ENCODE data around the gene FRG2C. TPM values are rescaled to one million over a fixed set of nuclear protein-coding genes. Genes with fewer than 3 reads are reported as not detected.
"Not testable (repeated sequence)": the region's sequence is repeated elsewhere in the genome, so short reads cannot be mapped to it uniquely, and the experiment has no call there.

FRG2C gene
- total RNA-seq, 1 experiment from 2014 or later = not detected

DNA sequence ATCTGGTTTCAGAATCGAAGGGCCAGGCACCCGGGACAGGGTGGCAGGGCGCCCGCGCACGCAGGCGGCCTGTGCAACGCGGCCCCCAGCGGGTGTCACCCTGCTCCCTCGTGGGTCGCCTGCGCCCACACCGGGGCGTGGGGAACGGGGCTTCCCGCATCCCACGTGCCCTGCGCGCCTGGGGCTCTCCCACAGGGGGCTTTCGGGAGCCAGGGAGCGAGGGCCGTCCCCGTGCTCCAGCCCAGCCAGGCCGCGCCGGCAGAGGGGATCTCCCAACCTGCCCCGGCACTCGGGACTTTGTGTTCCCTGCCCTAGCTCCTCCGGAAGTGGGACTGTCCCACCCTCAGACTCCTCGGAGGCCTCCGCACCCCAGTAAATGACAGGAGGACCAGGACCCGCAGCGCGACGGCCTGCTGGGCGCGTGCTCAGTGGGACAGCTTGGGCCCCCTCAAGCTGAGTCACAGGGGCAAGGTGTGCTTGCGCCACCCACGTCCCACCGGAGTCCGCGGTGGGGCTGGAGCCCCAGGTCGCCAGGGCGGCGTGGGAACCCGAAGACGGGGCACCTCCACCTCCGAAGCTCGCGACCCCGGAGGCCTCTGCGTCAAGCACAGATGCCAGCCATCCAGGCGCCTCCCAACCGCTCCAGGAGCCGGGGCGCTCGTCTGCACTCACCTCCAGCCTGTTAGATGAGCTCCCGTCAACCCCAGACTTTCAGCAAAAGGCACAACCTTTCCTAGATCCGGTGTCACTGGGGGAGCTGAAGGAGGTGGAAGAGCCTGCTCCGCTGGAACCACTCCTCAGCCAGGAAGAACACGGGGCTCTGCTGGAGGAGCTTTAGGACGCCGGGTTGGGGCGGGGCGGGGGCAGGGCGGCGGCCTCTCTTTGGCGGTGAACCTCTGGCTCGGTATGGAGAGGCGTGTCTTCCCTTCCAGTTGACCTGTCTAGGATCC lies 5.5 kb downstream of the FRG2C start:
- H3K27me3 ChIP-seq (ENCODE audit: low read length); H2AFZ ChIP-seq (ENCODE audit: low read length); POLR2A ChIA-PET (ENCODE audit: unreplicated experiment); H3F3A ChIP-seq (ENCODE audit: low read length, unreplicated experiment); H4K20me1 ChIP-seq (ENCODE audit: low read length); H3K79me2 ChIP-seq (ENCODE audit: low read length); BruUV-seq (replicated peaks); H3K9ac ChIP-seq (ENCODE audit: low read length); intact Hi-C loops (cut with micrococcal nuclease); H3K27ac ChIP-seq (ENCODE audit: low read length); H3K36me3 ChIP-seq (ENCODE audit: low read depth, low read length); H3K9me2 ChIP-seq (replicated peaks; ENCODE audit: low read length); CTCF ChIA-PET; H3K9me3 ChIP-seq (ENCODE audit: low read length); DNase-seq; H3K4me1 ChIP-seq (ENCODE audit: insufficient read depth, low read length): not testable (repeated sequence)
- Histone ChIP-seq H3K4me2 (ENCODE audit: low read length) (peak overlapping the region; percentile 19; the same call in 1 of the 2 replicates), H3K4me3 (ENCODE audit: low read length) (0 out of 2 replicates have a peak overlapping the region, but pooled peaks have one; percentile 30)
- peak; percentile 16 for ATAC-seq

- CTCF ChIA-PET; H3K9ac ChIP-seq (ENCODE audit: low read length); H3K9me3 ChIP-seq (ENCODE audit: low read length); H2AFZ ChIP-seq (ENCODE audit: low read length); DNase-seq; H3K36me3 ChIP-seq (ENCODE audit: low read depth, low read length); H3F3A ChIP-seq (ENCODE audit: low read length, unreplicated experiment); H3K4me1 ChIP-seq (ENCODE audit: insufficient read depth, low read length); H3K79me2 ChIP-seq (ENCODE audit: low read length); BruUV-seq (replicated peaks); POLR2A ChIA-PET (ENCODE audit: unreplicated experiment); intact Hi-C loops (cut with micrococcal nuclease); H3K27me3 ChIP-seq (ENCODE audit: low read length); H3K27ac ChIP-seq (ENCODE audit: low read length); H3K9me2 ChIP-seq (replicated peaks; ENCODE audit: low read length); H4K20me1 ChIP-seq (ENCODE audit: low read length): not testable (repeated sequence)
- ATAC-seq = peak; percentile 7; the same call in 1 of the 2 replicates
- H3K4me3 ChIP-seq (ENCODE audit: low read length) = 0 out of 2 replicates have a peak overlapping the region, but pooled peaks have one; percentile 30
- H3K4me2 ChIP-seq (ENCODE audit: low read length) = peak overlapping the region; percentile 19; the same call in 1 of the 2 replicates
These were observed 6.5 kb downstream of the FRG2C start for GRCh38 chr3:75670298-75671286.

DNA sequence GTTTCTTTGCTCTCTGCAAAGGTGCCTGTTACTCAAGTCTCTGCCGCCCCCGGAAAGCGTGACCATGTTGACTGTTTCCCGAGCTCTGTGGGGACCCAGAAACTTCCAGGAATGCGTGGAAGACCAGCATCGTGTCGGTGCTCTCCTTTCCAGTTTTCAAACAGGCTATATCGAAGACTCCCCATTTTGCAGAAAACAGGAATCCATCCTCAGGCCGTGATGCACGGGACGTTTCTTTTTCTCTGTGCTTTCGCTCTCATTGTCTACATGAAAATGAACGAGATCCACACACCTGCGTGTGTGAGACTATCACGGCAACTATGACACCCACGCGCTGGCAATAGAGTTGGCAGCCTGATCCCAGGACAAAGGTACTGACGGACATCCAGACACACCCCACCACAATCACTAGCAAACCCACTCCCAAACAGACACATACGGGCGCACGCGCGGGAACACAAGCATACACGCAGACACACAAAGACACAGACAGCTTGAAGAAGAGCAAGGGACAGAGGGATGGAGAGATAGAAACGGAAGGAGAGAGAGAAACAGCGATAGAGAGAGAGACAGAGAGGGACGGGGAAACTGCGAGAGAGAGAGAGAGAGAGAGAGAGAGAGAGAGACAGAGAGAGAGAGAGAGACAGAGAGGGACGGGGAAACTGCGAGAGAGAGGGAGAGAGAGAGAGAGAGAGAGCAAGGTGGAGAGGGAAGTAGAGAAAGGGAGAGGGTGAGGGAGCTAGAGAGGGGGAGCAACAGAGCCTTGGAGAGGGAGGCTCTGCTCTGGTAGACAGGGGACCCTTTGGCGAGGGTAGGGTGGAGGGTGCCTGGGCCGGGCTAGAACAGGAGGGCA lies 7.4 kb downstream of the FRG2C start:
- Histone ChIP-seq H3K4me3 (ENCODE audit: low read length) (peak overlapping the region; percentile 61), H3K4me2 (ENCODE audit: low read length) (peak overlapping the region; percentile 57), H2AFZ (ENCODE audit: low read length) (peak overlapping the region; percentile 63; the same call in 1 of the 2 replicates)
- CTCF ChIA-PET; ATAC-seq; H3K27ac ChIP-seq (ENCODE audit: low read length); H3K9me3 ChIP-seq (ENCODE audit: low read length); H3K79me2 ChIP-seq (ENCODE audit: low read length); H3K36me3 ChIP-seq (ENCODE audit: low read depth, low read length); H3F3A ChIP-seq (ENCODE audit: low read length, unreplicated experiment); intact Hi-C loops (cut with micrococcal nuclease); DNase-seq; H3K9me2 ChIP-seq (replicated peaks; ENCODE audit: low read length); POLR2A ChIA-PET (ENCODE audit: unreplicated experiment); H3K27me3 ChIP-seq (ENCODE audit: low read length); H3K9ac ChIP-seq (ENCODE audit: low read length); H4K20me1 ChIP-seq (ENCODE audit: low read length); H3K4me1 ChIP-seq (ENCODE audit: insufficient read depth, low read length): not testable (repeated sequence)
- TSS peak; percentile 85 for BruUV-seq (replicated peaks)

Measured in PC-3 (cell line).